ELF-1 (cell line): ENCODE measurements around the gene PLEKHA6.
"Not testable (repeated sequence)": the region's sequence is repeated elsewhere in the genome, so short reads cannot be mapped to it uniquely, and the experiment has no call there.

Source experiments
- DNase-seq: peaks from one replicate; pipeline ENCODE4 v3.0.0-alpha.2; 2016; ENCODE audit warnings: low read depth, low spot score

The PLEKHA6 gene

DNA sequence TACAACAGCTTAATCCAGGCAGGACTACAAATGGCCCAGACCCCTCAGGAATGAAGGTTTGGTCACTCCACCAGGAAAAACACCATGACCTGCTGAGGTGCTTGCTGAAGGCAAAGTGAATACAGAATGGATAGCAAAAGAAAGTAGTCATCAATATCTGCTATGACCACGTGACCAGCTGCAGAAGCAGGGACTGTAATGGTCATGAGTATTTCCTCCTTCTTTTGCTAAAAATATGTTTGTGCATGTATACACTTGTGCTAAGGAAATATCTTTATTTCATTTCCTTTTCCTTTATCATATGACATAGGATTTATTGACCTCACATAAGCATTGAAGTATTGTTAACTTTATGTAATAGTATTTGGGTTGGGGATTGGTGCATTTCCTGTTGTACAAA lies 119.5 kb downstream of the PLEKHA6 start:
- no peak for DNase-seq

GRCh38 chr1:204239401-204239800 lies 120.3 kb downstream of the PLEKHA6 start:
- DNase-seq: not testable (repeated sequence)

GRCh38 chr1:204238520-204238919 lies 121.2 kb downstream of the PLEKHA6 start:
- DNase-seq: not testable (repeated sequence)

DNA sequence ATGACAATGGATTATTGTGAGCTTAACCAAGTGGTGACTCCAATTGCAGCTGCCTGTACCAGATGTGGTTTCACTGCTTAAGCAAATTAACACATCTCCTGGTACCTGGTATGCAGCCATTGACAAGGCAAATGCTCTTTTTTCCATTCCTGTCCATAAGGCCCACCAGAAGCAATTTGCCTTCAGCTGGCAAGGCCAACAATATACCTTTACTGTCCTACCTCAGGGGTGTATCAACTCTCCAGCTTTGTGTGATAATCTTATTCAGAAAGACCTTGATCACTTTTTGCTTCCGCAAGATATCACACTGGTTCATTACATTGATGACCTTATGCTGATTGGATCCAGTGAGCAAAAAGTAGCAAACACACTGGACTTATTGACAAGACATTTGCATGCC lies 122.2 kb downstream of the PLEKHA6 start:
- not testable (repeated sequence) for DNase-seq

GRCh38 chr1:204232526-204232925 lies 127.2 kb downstream of the PLEKHA6 start:
- DNase-seq: no peak

- no peak for DNase-seq
These were observed 129.5 kb downstream of the PLEKHA6 start for GRCh38 chr1:204230211-204230610.

DNA sequence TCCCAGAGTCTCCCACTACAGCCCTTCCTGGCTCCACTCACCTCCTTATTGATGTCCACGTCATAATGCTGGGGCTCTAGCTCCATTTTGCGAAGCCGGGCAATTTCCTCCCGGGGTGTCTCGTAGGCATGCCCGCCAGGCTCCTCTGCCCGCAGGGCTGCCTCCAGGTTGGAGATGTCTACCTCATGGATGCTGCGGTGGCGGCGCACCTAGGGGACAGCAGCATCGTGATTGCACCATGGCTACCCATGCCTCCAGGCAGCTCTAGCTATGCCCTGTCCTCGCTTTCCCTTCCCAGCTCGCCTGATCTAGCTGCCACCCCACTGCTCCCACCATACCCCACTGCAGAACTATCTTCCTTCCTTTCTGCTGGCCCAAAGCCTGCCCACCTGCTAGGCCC lies 130.8 kb downstream of the PLEKHA6 start:
- no peak for DNase-seq

GRCh38 chr1:204227996-204228785 lies 131.5 kb downstream of the PLEKHA6 start:
- DNase-seq: no peak

- DNase-seq: no peak
These were observed 132.4 kb downstream of the PLEKHA6 start for GRCh38 chr1:204227351-204227750.

DNA sequence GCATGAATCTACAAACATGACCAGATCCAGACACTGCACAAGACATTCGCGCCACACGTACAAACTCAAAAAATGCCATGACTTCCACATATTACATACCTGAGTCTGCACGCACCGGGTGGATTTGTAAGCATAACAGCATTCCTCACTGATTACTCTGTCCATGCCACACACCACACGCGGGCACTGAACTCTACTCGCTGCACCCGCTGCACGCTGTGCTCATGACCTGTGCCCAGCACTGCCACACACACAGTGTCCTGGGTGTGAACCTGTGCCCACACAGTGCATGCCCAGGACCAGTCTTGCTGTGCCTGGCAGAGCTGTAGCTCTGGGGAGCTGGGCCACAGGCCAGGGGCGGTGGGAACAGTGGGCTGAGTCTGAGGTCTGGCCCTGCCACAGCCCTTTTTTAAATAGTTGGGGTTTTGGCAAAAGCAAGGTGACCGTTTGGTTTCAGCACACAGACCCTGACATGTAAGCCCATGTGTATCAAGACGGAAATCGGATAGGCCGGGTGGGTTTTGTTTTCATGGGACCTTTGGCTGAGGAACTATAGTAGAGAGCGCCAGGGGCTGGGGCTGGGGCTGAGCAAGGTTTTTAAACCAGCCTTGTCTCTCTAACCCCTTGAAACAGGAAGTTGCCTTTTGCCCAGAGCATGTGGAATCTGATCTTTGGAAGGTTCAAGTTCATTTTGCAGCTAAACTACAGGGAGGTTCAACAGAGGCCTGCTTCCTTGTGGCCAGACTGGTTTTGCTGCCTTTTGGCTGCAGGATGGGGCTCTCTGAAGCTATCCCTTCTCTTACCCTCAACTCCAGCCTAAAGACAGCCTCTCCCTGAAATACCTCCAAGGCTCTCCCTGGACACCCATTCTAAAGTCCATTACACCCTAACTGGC lies 133.6 kb downstream of the PLEKHA6 start:
- no peak for DNase-seq

DNA sequence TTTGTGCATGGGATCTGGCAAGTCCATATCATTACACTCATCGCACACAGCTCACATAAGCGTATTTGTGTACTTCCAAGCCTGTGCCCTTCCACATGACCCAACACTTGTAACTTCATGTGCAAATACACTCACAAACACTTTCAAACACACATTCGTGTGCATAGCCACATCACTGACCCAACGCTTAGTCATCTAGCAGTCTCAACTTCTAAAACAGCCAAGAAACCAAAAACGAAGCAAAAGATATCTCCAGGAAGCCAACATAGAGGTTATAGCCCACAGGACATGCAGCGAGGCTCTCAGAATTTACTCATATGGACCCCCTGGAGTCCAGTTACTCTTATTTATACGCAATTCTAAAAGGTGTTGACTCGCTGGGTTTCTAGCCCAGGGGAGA lies 135.1 kb downstream of the PLEKHA6 start:
- DNase-seq: no peak

DNA sequence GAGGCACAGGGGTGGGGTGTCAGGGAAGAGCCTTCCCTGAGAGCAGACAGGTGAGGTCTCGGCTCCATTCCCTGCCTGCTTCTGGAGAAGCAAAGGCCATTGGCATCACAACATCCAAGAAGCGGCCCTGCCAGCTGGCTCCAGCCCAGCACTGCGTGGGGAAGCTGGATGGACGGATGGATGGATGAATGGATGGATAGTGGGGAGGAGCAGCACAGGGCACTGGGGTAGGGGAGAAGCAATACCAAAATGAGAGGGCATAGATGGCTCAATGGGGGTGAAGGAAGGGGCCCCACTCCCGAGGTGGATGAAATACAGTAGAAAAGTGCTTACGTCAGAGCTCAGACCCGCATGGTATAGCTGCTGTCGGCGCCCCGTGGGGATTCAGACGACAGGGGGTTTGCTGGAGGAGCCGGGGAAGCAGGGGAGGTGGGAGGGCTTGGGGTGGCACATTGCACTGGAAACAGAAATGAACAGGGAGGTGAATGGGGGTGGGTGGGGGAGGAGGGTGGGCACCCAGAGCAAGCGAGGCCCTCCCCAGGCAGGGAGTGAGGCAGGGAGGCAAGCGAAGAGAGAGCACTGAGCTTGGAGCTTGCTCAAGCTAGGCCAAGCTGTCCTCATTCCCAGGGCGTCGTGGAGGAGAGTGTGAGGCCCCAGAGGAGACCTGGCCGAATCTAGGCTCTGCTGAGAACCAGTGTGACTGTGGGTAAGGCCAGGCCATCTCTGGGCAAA lies 136.4 kb downstream of the PLEKHA6 start:
- DNase-seq: no peak

GRCh38 chr1:204222764-204223055 lies 137.0 kb downstream of the PLEKHA6 start:
- DNase-seq: no peak

GRCh38 chr1:204222006-204222763 lies 137.5 kb downstream of the PLEKHA6 start:
- no peak for DNase-seq

DNA sequence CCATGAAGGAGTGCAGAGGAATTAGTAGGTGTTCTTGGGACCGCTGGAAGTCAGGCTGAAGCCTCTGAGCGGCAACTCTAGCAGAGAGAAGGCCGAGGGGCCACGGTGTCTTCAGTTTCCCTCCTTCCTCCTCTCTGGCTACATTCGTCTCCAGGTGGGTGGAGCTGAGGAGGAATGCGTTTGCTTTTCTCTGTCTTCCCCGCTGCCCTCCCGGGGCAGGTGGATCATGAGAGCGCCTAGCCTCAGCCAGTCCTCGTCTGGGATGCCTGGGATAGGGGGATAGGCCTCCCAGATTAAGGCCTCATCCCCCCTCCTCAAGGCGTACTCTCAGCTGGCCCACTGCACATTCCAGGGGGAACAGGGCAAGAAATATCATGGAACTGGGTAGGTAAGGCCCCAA lies 138.5 kb downstream of the PLEKHA6 start:
- DNase-seq: no peak

GRCh38 chr1:204219971-204220616 lies 139.6 kb downstream of the PLEKHA6 start:
- DNase-seq: no peak

GRCh38 chr1:204218552-204218951 lies 141.2 kb downstream of the PLEKHA6 start:
- DNase-seq: no peak

DNA sequence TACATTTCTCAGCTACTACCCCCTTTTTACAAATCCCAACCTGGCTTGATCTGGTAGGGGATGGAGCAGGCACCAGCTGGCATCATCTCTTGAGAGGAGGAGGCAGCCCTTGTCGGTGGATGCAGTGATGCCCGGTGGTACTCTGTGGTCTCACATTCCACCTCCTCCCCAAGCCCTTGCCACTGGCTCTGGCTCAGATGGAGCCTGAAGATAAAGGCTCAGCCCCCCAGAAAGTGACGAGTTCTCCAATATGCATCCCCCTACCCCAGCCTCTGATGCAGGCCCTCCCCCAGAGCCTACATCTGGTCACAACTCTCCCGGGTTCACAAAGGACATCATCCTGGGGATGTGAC lies 142.1 kb downstream of the PLEKHA6 start:
- DNase-seq: no peak

DNA sequence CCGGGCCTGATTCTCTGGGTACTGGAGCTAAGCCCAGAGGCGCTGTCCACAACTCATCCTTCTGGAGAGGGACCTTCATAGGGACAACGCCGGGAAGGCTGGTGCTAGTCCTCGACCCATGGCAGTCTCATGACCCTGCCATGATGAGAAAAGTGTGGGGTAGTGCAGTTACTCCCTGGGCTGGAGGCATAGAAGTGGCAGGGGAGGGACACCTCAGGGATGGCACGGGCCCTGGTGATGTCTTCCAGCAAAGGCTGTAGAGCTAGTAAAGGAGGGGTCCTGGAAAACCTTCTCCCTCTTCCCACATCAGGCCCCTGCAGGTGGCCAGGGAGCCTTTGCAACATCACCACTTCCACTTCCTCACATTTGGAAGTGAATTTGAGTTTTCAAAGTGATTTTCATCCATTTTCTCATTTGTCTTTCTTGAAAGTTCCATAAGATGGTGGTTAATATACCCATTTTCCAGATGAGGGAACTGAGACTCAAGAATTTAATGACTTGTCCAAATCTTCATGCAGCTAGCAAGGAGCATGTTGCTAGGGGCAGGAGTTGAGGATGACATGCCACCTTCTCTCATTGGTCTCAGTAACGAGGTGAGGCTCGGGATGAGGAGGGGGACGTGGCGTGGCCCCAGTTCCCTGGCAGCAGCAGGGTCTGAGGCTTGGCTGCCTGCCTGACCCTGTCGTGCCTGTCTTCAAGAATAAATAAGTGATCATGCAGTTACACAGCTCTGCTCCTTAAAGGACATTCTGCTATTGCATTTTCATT lies 142.7 kb downstream of the PLEKHA6 start:
- no peak for DNase-seq

- no peak for DNase-seq
These were observed 143.5 kb downstream of the PLEKHA6 start for GRCh38 chr1:204216236-204216635.
